Measurements from ENCODE around the gene SUPT7L.
"Not testable (repeated sequence)": the region's sequence is repeated elsewhere in the genome, so short reads cannot be mapped to it uniquely, and the experiment has no call there.

The SUPT7L gene

DNA sequence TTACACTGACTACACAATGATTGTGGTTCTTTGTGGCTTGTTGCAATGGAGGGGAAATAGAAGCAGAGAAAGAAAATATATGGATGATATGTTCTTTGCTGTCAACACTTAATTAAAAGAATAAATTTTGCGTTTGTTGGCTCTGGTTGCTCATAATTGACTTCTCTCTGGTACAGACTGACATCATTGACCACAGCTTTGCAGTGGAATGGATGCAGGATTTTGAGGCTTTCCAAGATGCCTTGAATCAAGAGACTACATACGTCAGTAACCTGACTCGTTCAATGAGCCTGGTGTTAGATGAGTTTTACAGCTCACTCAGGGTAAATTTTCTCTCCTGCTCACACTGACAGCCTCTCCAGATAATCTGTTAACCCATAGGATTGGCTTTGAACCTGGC is 24.7 kb downstream of the SUPT7L start:
- DNase-seq (ENCODE audit: low read depth), result peak; percentile 54
- no peak overlapping the region for H3K4me3 ChIP-seq (ENCODE audit: low read length)
- TF ChIP-seq, protein P1, sequence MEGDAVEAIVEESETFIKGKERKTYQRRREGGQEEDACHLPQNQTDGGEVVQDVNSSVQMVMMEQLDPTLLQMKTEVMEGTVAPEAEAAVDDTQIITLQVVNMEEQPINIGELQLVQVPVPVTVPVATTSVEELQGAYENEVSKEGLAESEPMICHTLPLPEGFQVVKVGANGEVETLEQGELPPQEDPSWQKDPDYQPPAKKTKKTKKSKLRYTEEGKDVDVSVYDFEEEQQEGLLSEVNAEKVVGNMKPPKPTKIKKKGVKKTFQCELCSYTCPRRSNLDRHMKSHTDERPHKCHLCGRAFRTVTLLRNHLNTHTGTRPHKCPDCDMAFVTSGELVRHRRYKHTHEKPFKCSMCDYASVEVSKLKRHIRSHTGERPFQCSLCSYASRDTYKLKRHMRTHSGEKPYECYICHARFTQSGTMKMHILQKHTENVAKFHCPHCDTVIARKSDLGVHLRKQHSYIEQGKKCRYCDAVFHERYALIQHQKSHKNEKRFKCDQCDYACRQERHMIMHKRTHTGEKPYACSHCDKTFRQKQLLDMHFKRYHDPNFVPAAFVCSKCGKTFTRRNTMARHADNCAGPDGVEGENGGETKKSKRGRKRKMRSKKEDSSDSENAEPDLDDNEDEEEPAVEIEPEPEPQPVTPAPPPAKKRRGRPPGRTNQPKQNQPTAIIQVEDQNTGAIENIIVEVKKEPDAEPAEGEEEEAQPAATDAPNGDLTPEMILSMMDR (IDR thresholded peaks at IDR 0.05; ENCODE audit: insufficient read depth, low read depth, low read length, missing control alignments), result no peak

DNA sequence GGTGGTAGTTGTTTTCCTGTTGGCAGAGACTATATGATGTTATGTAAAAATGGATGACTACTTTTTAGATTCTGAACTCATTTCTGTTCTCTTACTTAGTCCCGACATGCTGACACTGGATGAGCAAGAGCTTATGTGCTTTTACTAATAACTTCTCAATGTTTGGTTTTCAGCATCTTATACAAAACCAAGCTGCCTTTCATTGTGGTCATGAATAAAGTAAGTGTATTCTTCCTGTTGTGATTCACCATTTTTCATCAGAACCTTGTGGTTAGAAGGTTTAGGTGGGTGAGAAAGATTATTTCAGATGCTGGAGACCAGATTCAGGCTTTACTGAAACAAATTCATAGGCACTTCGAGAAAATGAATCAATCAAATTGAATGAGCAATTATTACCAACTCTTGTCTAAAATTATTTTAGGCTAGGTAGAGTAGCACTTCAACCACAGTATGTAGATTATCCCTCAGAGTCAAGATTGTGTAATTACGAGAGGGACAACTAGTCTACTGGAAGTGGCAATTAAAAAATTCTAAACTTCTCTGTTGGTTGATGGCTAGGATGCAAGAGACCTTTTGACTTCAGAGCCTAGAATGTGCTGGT is 25.3 kb downstream of the SUPT7L start:
- no peak overlapping the region for H3K4me3 ChIP-seq (ENCODE audit: low read length)
- TF ChIP-seq, protein P1 (IDR thresholded peaks at IDR 0.05; ENCODE audit: insufficient read depth, low read depth, low read length, missing control alignments), result no peak
- peak; percentile 94 for DNase-seq (ENCODE audit: low read depth)

DNA sequence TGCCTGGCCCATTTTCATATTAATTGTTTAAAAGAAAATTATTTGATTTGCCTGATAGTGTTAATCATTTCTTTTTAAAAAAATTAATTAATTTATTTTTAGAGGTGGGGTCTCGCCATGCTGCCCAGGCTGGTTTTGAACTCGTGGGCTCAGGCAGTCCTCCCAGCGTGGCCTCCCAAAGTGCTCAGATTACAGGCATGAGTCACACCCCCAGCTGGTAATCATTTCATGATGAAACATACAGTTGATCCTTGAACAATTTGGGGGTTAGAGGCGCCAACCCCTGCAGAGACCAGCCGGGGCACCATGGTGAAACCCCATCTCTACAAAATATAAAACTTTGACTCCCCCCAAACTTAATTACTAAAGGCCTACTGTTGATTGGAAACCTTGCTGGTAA is 26.6 kb downstream of the SUPT7L start:
- H3K4me3 ChIP-seq (ENCODE audit: low read length), result no peak overlapping the region
- peak; percentile 36 for DNase-seq (ENCODE audit: low read depth)
- TF ChIP-seq, protein P1 (IDR thresholded peaks at IDR 0.05; ENCODE audit: insufficient read depth, low read depth, low read length, missing control alignments), result no peak

DNA sequence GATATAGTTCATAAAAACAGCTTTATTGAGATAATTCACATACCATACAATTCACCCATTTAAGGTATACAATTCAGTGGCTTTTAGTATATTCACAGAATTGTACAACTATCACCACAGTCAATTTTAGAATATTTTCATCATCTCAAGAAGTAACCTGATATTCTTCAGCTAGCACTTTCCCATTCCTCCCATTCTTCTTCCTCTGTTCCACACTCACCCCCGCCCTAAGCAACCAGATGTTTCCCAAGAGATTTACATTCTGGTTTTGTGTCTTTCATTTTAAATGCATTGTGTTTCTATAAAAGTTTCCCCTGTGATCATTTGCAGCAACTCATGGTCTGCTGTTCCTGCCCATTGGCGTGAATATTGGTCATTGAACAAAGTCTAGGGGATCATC is 29.1 kb downstream of the SUPT7L start:
- H3K4me3 ChIP-seq (ENCODE audit: low read length), result no peak overlapping the region
- no peak for DNase-seq (ENCODE audit: low read depth)
- TF ChIP-seq, protein P1 (IDR thresholded peaks at IDR 0.05; ENCODE audit: insufficient read depth, low read depth, low read length, missing control alignments), result no peak

DNA sequence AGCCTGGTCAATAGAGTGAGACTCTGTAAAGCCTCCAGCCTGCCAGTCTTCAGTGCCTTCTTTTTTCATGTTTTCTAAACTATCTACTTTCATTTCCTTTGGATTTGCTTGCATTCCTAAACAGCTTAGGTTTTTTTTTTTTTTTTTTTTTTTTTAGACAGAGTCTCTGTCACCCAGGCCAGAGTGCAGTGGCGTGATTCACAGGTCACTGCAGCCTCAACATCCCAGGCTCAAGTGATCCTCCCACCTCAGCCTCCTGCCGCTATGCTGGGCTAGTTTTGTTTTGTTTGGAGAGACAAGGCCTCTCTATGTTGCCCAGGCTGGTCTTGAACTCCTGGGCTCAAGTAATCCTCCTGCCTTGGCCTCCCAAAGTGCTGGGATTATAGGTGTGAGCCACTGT is 33.2 kb downstream of the SUPT7L start:
- H3K4me3 ChIP-seq (ENCODE audit: low read length); DNase-seq (ENCODE audit: low read depth): not testable (repeated sequence)

DNA sequence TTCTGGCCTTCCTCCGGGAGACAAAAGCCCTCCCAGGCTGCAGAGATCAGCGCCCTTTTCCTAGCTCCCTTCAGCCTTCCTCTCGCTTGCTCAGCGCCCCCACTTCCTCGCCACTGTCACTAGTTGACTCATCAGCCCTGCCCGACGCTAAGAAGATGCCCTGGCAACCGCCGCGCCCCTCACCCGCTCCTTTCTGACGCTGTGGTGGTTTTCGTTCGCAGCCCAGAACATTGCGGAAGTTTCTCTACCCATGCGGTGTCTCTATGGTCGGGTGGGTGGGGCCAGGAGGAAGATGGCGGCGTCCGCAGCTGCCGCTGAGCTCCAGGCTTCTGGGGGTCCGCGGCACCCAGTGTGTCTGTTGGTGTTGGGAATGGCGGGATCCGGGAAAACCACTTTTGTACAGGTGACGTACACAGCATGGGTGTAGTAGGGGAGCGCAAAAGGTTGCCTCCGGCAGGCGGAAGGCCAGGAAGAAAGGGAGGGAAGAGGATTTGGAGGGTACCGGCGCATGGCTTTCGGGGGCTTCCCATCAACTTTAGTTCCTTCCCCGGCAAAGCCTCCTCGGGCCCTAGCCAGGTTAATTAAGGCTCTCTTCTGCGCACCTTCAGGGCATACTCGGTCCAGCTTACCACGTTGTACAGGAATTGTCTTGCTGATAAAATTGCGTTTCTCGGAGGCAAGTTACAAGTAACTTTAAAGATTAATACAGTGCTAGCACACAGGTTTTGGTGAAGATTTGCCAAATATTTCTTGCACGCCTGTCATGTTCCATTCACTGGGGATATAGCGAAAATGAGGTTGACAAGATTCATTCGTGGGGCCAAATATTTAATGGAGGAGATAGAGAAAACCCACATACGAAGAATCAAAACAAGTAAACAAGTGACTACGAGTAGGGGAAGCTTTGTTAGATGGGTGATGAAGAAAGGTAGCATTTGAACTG is 34.4 kb downstream of the SUPT7L start, which contains the start of the genes CCDC121 and GPN1:
Gene CCDC121 (minus strand): TSS at position 246 of the 943 bp plus-strand sequence. CDS start 1,213 bp downstream, outside the sequence.
Gene GPN1 (plus strand): TSS at position 284 of the 943 bp plus-strand sequence. CDS start 9 bp downstream, at position 293.
- DNase-seq (ENCODE audit: low read depth), result peak; percentile 95
- TF ChIP-seq, protein P1 (IDR thresholded peaks at IDR 0.05; ENCODE audit: insufficient read depth, low read depth, low read length, missing control alignments), result no peak
- H3K4me3 ChIP-seq (ENCODE audit: low read length), result peak within 1 kb of the TSS; percentile 72

Measured in epithelial cell of esophagus (primary cell).